Ovary (tissue), 9 donors: Measurements from ENCODE around the gene KCTD5. TPM values are rescaled to one million over a fixed set of nuclear protein-coding genes. Genes with fewer than 3 reads are reported as not detected.
"Not testable (repeated sequence)": the region's sequence is repeated elsewhere in the genome, so short reads cannot be mapped to it uniquely, and the experiment has no call there.

Source experiments
- DNase-seq, 5 donors: peaks; one replicate each; pipeline ENCODE4 v3.0.0-alpha.2; 2019 to 2020
- H3K27ac ChIP-seq, 2 donors: fragments of 200-600 bp; one replicate each; pipeline versions ENCODE4 v1.5.1 to v1.8.0; 2019 to 2022
- H3K27me3 ChIP-seq: fragments of 200-600 bp; one replicate; pipeline ENCODE4 v1.8.0; 2022
- H3K36me3 ChIP-seq: fragments of 200-600 bp; sonication (generic); one replicate; pipeline ENCODE4 v1.5.1; 2019
- H3K4me1 ChIP-seq: one replicate; pipeline ENCODE4 v1.8.1; 2013; ENCODE audit warnings: mild to moderate bottlenecking, moderate library complexity; ENCODE audit not compliant: insufficient read depth
- H3K4me3 ChIP-seq: fragments of 200-600 bp; sonication (generic); one replicate; pipeline ENCODE4 v1.5.1; 2017
- H3K9me3 ChIP-seq, 2 donors: fragments of 200-600 bp in 1 of 2; sonication (generic) in 1 of 2; one replicate each; pipeline versions ENCODE4 v1.5.1 to v1.8.1; 2013 to 2019; ENCODE audit warnings: mild to moderate bottlenecking in 1 of 2, moderate library complexity in 1 of 2
- EP300 ChIP-seq: sonication (generic); formaldehyde crosslinking; IDR thresholded peaks from one replicate; pipeline ENCODE4 v1.6.1; 2017; ENCODE audit warnings: antibody characterized with exemption
- POLR2A ChIP-seq: fragments of 450-650 bp; IDR thresholded peaks from one replicate; pipeline ENCODE4 v1.6.1; 2017; ENCODE audit warnings: antibody characterized with exemption, mild to moderate bottlenecking, moderate library complexity
- WGBS, 3 donors: extraction: QIAGEN DNeasy Blood & Tissue Kit in 1 of 3; methylation state at CpG; one replicate each; pipeline versions ENCODE4 v1.1.5 to v1.1.7; 2013 to 2017; 5-methylcytosine and 5-hydroxymethylcytosine counted together
- intact Hi-C, 4 donors: fragments of 100-400 bp; cut with DNase I; formaldehyde crosslinking; loops; one replicate each; pipeline versions ENCODE4 v1.11.0 to v1.15.1; 2022 to 2023
- polyA plus RNA-seq, 2 donors: library from polyadenylated mRNA; stranded (reverse); fragments of 200-250 nt in 1 of 2; fragments of 350-450 nt in 1 of 2; fragmentation: Illumina TruSeq in 1 of 2; extraction: RNeasy Lipid Tissue Mini Kit (QIAGEN cat#74804) in 1 of 2; gene quantifications; one replicate each; pipeline ENCODE4 v1.2.3, GENCODE V29; 2013 to 2014
- total RNA-seq, 7 donors: library from RNA; depleted of rRNA in 2 of 7; stranded (reverse); fragments of >200 nt in 2 of 7; fragmentation: NEBNext Ultra II Directional in 3 of 7; extraction: Animal tissue kit (Norgen Biotek cat#: 25700) in 3 of 7; gene quantifications; one replicate each; pipeline versions ENCODE4 v1.1.0 to v1.2.4, GENCODE V29; 2016 to 2023
- TF ChIP-seq, protein P1 (sequence below), 3 donors: fragments of 450-650 bp in 2 of 3; fragments of 200-600 bp in 1 of 3; IDR thresholded peaks; one replicate each; pipeline versions ENCODE4 v1.5.1 to v1.8.0; 2016 to 2022; ENCODE audit warnings: antibody characterized with exemption in 3 of 3, mild to moderate bottlenecking in 1 of 3
- donor health status: DM: no; HTN: no; CAD: no; lungs with moderate emphysema.
- donor health status: DM: no; HTN: no; CAD: no.
- donor health status: Bipolar disorder and iron deficiency.
- donor health status: DM: yes; HTN: yes; CAD: no.
- donor health status: DM: no; HTN: no; CAD: no.
- donor health status: DM: yes; HTN: yes; CAD: no.

The KCTD5 gene
- total and polyA plus RNA-seq, 9 donors, result 12.2 to 19.8 (median 13.3) TPM

DNA sequence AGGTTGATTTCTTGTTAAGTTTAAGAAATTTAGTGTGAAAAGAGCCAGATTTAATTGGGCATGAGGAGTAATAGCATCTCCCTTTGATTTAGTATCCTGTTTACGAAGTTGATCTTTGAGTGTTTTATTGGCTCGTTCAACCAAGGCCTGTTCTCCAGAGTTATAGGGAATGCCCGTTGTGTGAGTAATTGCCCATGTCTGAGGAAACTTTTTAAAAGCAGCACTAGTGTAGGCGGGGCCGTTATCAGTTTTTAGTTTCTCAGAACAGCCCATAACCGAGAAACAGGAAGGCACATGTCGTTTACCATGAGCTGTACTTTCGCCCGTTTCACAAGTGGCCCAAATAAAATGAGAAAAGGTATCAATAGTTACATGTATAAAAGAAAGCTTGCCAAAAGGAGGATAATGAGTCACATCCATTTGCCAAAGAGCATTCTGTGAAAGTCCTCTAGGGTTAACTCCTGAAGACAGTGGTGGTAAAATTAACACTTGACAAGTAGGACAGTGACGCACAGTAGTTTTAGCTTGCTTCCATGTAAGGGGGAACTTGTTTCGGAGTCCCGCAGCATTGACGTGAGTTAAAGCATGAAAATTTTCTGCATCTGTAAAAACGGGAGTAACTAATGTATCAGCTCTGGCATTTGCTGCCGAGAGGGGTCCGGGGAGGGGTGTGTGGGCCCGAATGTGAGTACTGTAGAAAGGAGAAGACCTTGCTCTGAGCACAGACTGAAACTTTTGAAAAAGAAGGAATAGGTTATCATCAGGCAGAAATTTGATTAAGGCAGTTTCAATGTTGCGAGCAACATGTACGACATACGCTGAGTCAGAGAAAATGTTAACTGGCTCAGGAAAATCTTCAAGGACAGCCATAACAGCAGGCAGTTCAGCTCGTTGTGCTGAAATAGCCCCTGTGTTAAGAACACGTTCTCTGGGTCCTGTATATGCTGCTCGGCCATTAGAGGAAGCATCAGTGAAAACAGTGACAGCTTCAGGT lies 18.5 kb upstream of the KCTD5 start:
- TF ChIP-seq, protein P1, sequence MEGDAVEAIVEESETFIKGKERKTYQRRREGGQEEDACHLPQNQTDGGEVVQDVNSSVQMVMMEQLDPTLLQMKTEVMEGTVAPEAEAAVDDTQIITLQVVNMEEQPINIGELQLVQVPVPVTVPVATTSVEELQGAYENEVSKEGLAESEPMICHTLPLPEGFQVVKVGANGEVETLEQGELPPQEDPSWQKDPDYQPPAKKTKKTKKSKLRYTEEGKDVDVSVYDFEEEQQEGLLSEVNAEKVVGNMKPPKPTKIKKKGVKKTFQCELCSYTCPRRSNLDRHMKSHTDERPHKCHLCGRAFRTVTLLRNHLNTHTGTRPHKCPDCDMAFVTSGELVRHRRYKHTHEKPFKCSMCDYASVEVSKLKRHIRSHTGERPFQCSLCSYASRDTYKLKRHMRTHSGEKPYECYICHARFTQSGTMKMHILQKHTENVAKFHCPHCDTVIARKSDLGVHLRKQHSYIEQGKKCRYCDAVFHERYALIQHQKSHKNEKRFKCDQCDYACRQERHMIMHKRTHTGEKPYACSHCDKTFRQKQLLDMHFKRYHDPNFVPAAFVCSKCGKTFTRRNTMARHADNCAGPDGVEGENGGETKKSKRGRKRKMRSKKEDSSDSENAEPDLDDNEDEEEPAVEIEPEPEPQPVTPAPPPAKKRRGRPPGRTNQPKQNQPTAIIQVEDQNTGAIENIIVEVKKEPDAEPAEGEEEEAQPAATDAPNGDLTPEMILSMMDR (IDR thresholded peaks at IDR 0.05), result no peak
- no peak for TF ChIP-seq EP300
- no peak for TF ChIP-seq POLR2A

DNA sequence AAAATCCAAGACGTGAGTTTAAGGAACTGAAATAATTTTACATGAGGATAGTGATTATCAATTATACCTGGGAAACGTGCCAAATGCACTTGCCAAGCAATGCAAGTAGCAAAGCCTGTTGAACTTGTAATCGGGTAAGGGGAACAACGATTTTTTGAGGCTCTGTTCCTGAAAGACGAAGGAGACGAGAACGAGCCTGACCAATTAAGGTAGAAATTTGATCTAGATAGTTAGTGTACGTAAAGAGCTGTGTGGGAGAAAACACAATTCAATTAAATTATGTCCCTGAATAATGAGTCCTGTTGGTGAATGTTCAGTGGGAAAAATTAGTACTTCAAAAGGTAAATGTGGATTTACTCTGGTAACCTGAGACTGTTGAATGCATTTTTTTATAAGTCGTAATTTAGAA lies 17.7 kb upstream of the KCTD5 start:
- TF ChIP-seq, protein P1 (IDR thresholded peaks at IDR 0.05), result no peak
- TF ChIP-seq EP300, result no peak
- no peak for TF ChIP-seq POLR2A
- intact Hi-C loops, result no loop called here
- Histone ChIP-seq H3K27ac (peak overlapping the region in 1 of 2 donors; percentile 75), H3K4me1 (peaks cover 5% of the 10 kb centered on the region), H3K4me3 (no peak overlapping the region), H3K9me3 (no peaks in the 10 kb centered on the region), H3K36me3 (no peaks in the 10 kb centered on the region), H3K27me3 (no peaks in the 10 kb centered on the region)
- no peak for DNase-seq
- WGBS, 3 donors, result 30 to 38% (median 35%) methylated on average over 9 of the region's 9 CpGs

More for the DNA sequence above, 18.5 kb upstream of the KCTD5 start:
- peaks cover 5% of the 10 kb centered on the region for H3K4me1 ChIP-seq
- H3K27me3 ChIP-seq, result no peaks in the 10 kb centered on the region
- DNase-seq, result peak in 1 of 5 donors; percentile 54
- H3K27ac ChIP-seq, result peak overlapping the region; percentile 16 to 75
- no peak overlapping the region for H3K4me3 ChIP-seq
- no peaks in the 10 kb centered on the region for H3K9me3 ChIP-seq
- H3K36me3 ChIP-seq, result no peaks in the 10 kb centered on the region
- WGBS, 3 donors, result 8 to 11% (median 8%) methylated on average over 23 of the region's 23 CpGs
- intact Hi-C loops, result no loop called here

DNA sequence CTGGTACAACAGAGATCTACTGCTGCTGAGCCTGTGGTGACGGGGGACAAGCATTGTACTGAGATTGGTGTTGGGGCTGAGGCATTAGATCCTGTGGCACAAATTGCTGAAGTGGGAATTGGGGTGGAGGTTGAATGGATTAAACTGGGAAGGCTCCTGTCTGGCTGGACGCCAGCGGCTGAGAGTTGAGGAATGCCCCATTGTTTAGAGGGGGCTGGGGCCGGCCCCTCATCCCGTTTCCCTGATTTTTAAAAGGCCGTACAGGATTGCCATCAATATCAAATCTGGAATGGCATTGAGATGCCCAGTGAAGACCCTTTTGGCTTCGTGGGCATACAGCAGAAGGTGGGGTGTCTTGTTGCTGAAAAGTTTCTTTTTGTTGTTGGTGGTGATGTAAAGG lies 15.7 kb upstream of the KCTD5 start:
- H3K4me1 ChIP-seq, H3K27ac ChIP-seq, H3K36me3 ChIP-seq, H3K4me3 ChIP-seq, H3K27me3 ChIP-seq, H3K9me3 ChIP-seq, intact Hi-C loops, DNase-seq: not testable (repeated sequence)
- WGBS, 3 donors, result 76 to 84% (median 83%) methylated on average over 7 of the region's 7 CpGs

DNA sequence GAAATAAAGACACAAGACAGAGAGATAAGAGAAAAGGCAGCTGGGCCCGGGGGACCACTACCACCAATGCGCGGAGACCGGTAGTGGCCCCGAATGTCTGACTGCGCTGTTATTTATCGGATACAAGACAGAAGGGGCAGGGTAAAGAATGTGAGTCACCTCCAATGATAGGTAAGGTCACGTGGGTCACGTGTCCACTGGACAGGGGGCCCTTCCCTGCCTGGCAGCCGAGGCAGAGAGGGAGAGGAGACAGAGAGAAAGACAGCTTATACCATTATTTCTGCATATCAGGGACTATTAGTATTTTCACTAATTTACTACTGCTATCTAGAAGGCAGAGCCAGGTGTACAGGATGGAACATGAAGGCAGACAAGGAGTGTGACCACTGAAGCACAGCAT lies 12.7 kb upstream of the KCTD5 start:
- WGBS, 3 donors, result 66 to 76% (median 71%) methylated on average over 10 of the region's 10 CpGs
- H3K36me3 ChIP-seq, intact Hi-C loops, DNase-seq, H3K4me3 ChIP-seq, H3K9me3 ChIP-seq, H3K27ac ChIP-seq, H3K27me3 ChIP-seq, H3K4me1 ChIP-seq: not testable (repeated sequence)

DNA sequence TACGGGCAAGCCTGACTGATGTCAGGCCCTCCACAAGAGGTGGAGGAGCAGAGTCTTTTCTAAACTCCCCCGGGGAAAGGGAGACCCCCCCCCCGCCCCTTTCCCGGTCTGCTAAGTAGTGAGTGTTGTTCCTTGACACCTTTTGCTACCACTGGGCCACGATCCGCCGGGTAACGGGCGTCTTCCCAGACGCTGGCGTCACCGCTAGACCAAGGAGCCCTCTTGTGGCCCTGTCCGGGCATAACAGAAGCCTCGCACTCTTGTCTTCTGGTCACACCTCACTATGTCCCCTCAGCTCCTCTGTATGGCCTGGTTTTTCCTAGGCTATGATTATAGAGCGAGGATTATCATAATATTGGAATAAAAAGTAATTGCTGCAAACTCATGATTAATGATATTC lies 12.3 kb upstream of the KCTD5 start:
- H3K27ac ChIP-seq, intact Hi-C loops, H3K4me1 ChIP-seq, H3K9me3 ChIP-seq, H3K36me3 ChIP-seq, H3K27me3 ChIP-seq: not testable (repeated sequence)
- WGBS, 3 donors, result 10 to 12% (median 11%) methylated on average over 15 of the region's 15 CpGs
- H3K4me3 ChIP-seq, result peak overlapping the region; percentile 8
- DNase-seq, result peak; percentile 59 to 82 (median 75)
- TF ChIP-seq, protein P1 (IDR thresholded peaks at IDR 0.05), result peak; percentile 40 to 52 (median 42)

DNA sequence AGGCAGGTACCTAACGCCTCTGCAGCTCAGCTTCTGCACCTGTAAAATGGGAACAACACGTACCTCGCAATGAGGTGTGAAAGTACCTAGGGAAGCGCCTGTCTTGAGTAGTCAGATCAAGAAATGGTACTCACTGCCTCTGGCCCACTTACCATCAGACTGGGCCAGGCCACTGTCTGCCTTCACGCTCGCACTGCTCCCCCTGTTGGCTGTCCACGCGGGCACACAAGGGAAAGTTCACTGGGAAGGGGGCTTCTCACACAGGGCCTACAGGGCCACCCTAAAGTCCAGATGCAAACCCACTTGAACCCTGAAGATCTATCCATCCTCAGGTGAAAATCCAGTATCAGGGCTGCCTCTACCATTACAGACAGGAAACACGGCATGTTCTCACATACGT lies 11.1 kb upstream of the KCTD5 start:
- H3K4me1 ChIP-seq, H3K27me3 ChIP-seq, H3K4me3 ChIP-seq, DNase-seq, intact Hi-C loops, H3K36me3 ChIP-seq, H3K9me3 ChIP-seq, H3K27ac ChIP-seq: not testable (repeated sequence)
- 67 to 68% (median 67%) methylated on average over 10 of the region's 10 CpGs for WGBS, 3 donors
